Measurements from ENCODE around the gene FXYD5.

DNA sequence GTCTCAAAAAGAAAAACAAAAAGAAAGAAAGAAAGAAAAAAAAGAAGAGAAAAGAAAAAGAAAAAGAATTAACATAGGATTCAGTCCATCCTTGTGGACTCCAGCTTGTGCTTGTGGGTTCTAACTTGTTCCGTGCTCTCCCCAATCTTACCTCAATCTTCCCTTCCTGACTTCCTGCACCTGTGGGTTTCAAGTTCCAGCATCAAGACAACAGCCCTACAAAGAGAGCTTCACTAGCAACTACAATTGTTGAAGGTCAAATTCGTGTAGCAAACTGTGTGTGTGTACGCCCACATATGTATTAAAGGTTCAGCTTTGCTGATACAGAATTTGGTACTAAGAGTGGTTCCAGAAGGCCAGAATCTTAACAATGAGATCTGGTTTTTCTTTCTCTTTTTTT lies 25.3 kb downstream of the FXYD5 start:
- TF ChIP-seq, protein P1, sequence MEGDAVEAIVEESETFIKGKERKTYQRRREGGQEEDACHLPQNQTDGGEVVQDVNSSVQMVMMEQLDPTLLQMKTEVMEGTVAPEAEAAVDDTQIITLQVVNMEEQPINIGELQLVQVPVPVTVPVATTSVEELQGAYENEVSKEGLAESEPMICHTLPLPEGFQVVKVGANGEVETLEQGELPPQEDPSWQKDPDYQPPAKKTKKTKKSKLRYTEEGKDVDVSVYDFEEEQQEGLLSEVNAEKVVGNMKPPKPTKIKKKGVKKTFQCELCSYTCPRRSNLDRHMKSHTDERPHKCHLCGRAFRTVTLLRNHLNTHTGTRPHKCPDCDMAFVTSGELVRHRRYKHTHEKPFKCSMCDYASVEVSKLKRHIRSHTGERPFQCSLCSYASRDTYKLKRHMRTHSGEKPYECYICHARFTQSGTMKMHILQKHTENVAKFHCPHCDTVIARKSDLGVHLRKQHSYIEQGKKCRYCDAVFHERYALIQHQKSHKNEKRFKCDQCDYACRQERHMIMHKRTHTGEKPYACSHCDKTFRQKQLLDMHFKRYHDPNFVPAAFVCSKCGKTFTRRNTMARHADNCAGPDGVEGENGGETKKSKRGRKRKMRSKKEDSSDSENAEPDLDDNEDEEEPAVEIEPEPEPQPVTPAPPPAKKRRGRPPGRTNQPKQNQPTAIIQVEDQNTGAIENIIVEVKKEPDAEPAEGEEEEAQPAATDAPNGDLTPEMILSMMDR (IDR thresholded peaks at IDR 0.05; ENCODE audit: low read depth, low read length, missing input control) = no peak
- TF ChIP-seq YY1 (IDR thresholded peaks at IDR 0.05) (no peak), RAD21 (IDR thresholded peaks at IDR 0.05) (no peak), GABPA (IDR thresholded peaks at IDR 0.05 in 1 of 2, conservative IDR thresholded peaks at IDR 0.05 in 1 of 2) (no peak)
- TF ChIP-seq, protein P2, sequence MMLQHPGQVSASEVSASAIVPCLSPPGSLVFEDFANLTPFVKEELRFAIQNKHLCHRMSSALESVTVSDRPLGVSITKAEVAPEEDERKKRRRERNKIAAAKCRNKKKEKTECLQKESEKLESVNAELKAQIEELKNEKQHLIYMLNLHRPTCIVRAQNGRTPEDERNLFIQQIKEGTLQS (IDR thresholded peaks at IDR 0.05) = no peak

All from liver (tissue), 3 donors.